Measurements from ENCODE around the gene KHDC3L.

Gene KHDC3L

DNA sequence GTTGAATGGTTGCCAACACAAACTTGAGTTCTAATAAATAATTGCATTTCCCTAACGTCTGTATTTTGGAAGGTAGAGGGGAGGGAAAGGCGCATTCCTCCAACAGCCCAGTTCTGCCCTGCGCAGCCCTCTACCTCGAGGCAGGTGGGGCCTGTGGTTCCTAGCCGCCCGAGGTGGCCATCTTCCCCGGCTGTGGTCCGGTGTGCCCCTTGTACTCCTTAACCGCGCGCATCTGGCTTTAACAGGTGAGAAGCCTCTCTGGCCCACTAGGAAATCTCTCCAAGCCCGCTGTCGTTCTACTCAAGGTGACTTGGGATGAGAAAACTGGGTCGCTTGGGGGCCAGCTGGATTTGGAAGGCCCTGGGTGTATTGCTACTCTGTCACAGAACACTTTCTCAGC lies 1.7 kb downstream of the KHDC3L start:
- no peaks in the 10 kb centered on the region for H3K9me3 ChIP-seq (ENCODE audit: control insufficient read depth, insufficient read depth, low read depth, low read length)
- CTCF ChIA-PET, result interaction anchor here (0.5 kb wide), 1 partner anchor 1803 kb away, joined by 3 read pairs; no protein-coding TSS in a partner anchor
- TF ChIP-seq IKZF3 (tag by site-specific recombination; IDR thresholded peaks at IDR 0.05) (no peak), ZNF311 (tag by site-specific recombination; IDR thresholded peaks at IDR 0.05; ENCODE audit: borderline replicate concordance) (no peak), ZNF544 (tag by site-specific recombination; IDR thresholded peaks at IDR 0.05) (no peak), ZNF600 (tag by site-specific recombination; IDR thresholded peaks at IDR 0.05) (no peak), ZNF596 (tag by site-specific recombination; IDR thresholded peaks at IDR 0.05) (no peak), ZNF16 (tag by site-specific recombination; IDR thresholded peaks at IDR 0.05; ENCODE audit: low read depth) (no peak), ZNF560 (tag by site-specific recombination; IDR thresholded peaks at IDR 0.05; ENCODE audit: borderline replicate concordance) (no peak), ZNF658 (tag by site-specific recombination; IDR thresholded peaks at IDR 0.05) (no peak), ZNF660 (tag by site-specific recombination; IDR thresholded peaks at IDR 0.05) (no peak), ZNF239 (tag by site-specific recombination; IDR thresholded peaks at IDR 0.05) (no peak), ZNF473 (tag by site-specific recombination; IDR thresholded peaks at IDR 0.05) (no peak), ZNF350 (tag by site-specific recombination; IDR thresholded peaks at IDR 0.05) (no peak), EGR2 (tag by site-specific recombination; IDR thresholded peaks at IDR 0.05; ENCODE audit: low read depth) (no peak)
- TF ChIP-seq, protein P1, sequence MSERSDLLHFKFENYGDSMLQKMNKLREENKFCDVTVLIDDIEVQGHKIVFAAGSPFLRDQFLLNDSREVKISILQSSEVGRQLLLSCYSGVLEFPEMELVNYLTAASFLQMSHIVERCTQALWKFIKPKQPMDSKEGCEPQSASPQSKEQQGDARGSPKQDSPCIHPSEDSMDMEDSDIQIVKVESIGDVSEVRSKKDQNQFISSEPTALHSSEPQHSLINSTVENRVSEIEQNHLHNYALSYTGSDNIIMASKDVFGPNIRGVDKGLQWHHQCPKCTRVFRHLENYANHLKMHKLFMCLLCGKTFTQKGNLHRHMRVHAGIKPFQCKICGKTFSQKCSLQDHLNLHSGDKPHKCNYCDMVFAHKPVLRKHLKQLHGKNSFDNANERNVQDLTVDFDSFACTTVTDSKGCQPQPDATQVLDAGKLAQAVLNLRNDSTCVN (tag by site-specific recombination; optimal IDR thresholded peaks at IDR 0.05), result no peak
- TF ChIP-seq, protein P2, sequence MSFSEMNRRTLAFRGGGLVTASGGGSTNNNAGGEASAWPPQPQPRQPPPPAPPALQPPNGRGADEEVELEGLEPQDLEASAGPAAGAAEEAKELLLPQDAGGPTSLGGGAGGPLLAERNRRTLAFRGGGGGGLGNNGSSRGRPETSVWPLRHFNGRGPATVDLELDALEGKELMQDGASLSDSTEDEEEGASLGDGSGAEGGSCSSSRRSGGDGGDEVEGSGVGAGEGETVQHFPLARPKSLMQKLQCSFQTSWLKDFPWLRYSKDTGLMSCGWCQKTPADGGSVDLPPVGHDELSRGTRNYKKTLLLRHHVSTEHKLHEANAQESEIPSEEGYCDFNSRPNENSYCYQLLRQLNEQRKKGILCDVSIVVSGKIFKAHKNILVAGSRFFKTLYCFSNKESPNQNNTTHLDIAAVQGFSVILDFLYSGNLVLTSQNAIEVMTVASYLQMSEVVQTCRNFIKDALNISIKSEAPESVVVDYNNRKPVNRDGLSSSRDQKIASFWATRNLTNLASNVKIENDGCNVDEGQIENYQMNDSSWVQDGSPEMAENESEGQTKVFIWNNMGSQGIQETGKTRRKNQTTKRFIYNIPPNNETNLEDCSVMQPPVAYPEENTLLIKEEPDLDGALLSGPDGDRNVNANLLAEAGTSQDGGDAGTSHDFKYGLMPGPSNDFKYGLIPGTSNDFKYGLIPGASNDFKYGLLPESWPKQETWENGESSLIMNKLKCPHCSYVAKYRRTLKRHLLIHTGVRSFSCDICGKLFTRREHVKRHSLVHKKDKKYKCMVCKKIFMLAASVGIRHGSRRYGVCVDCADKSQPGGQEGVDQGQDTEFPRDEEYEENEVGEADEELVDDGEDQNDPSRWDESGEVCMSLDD (tag by site-specific recombination; IDR thresholded peaks at IDR 0.05), result no peak
- TF ChIP-seq, protein P3, sequence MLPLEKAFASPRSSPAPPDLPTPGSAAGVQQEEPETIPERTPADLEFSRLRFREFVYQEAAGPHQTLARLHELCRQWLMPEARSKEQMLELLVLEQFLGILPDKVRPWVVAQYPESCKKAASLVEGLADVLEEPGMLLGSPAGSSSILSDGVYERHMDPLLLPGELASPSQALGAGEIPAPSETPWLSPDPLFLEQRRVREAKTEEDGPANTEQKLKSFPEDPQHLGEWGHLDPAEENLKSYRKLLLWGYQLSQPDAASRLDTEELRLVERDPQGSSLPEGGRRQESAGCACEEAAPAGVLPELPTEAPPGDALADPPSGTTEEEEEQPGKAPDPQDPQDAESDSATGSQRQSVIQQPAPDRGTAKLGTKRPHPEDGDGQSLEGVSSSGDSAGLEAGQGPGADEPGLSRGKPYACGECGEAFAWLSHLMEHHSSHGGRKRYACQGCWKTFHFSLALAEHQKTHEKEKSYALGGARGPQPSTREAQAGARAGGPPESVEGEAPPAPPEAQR (tag by site-specific recombination; IDR thresholded peaks at IDR 0.05), result no peak
- POLR2A ChIA-PET, result no interaction called here
- H3K27ac ChIP-seq (ENCODE audit: extremely low read depth, low read depth, low read length), result no peak overlapping the region
- no peaks in the 10 kb centered on the region for H3K36me3 ChIP-seq (ENCODE audit: control insufficient read depth in 2 of 2, insufficient read depth in 1 of 2, low read length in 2 of 2)
- no peaks in the 10 kb centered on the region for H3K4me1 ChIP-seq (ENCODE audit: control insufficient read depth, insufficient read depth, low read length)
- no peak overlapping the region for H3K4me3 ChIP-seq (ENCODE audit: low read depth, low read length)

DNA sequence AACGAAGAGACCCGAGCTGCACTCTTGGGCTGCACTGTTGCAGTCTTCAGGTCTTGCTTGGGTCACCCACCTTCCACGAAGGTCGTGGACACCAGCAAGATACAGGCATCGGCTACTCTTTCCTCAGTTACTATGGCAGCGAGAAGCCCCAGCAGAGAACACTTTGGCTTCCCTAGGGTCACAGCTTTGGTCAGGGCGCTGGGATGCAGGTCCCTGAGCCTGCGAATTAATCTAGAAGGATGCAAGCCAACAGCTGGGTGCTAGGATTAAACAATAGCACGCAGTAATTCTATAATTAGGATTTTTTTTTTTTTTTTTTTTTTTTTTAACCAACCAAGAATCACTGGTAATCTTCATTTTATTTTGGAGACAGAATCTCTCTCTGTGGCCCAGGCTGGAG lies 2.1 kb downstream of the KHDC3L start:
- no peak overlapping the region for H3K27ac ChIP-seq (ENCODE audit: extremely low read depth, low read depth, low read length)
- ChIA-PET POLR2A (no interaction called here), CTCF (interaction anchor here (0.5 to 1.3 kb wide), 2 partner anchors 24 to 1803 kb away, joined by 3 to 7 read pairs; no protein-coding TSS in a partner anchor)
- H3K4me1 ChIP-seq (ENCODE audit: control insufficient read depth, insufficient read depth, low read length), result no peaks in the 10 kb centered on the region
- H3K9me3 ChIP-seq (ENCODE audit: control insufficient read depth, insufficient read depth, low read depth, low read length), result no peaks in the 10 kb centered on the region
- H3K4me3 ChIP-seq (ENCODE audit: low read depth, low read length), result no peak overlapping the region
- no peaks in the 10 kb centered on the region for H3K36me3 ChIP-seq (ENCODE audit: control insufficient read depth in 2 of 2, insufficient read depth in 1 of 2, low read length in 2 of 2)
- TF ChIP-seq, protein P4, sequence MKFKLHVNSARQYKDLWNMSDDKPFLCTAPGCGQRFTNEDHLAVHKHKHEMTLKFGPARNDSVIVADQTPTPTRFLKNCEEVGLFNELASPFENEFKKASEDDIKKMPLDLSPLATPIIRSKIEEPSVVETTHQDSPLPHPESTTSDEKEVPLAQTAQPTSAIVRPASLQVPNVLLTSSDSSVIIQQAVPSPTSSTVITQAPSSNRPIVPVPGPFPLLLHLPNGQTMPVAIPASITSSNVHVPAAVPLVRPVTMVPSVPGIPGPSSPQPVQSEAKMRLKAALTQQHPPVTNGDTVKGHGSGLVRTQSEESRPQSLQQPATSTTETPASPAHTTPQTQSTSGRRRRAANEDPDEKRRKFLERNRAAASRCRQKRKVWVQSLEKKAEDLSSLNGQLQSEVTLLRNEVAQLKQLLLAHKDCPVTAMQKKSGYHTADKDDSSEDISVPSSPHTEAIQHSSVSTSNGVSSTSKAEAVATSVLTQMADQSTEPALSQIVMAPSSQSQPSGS (tag by site-specific recombination; IDR thresholded peaks at IDR 0.05; ENCODE audit: low read depth), result no peak
- TF ChIP-seq ZNF510 (tag by site-specific recombination; IDR thresholded peaks at IDR 0.05; ENCODE audit: insufficient replicate concordance), result no peak
- TF ChIP-seq ZNF394 (tag by site-specific recombination; IDR thresholded peaks at IDR 0.05; ENCODE audit: borderline replicate concordance), result no peak
- TF ChIP-seq, protein P5, sequence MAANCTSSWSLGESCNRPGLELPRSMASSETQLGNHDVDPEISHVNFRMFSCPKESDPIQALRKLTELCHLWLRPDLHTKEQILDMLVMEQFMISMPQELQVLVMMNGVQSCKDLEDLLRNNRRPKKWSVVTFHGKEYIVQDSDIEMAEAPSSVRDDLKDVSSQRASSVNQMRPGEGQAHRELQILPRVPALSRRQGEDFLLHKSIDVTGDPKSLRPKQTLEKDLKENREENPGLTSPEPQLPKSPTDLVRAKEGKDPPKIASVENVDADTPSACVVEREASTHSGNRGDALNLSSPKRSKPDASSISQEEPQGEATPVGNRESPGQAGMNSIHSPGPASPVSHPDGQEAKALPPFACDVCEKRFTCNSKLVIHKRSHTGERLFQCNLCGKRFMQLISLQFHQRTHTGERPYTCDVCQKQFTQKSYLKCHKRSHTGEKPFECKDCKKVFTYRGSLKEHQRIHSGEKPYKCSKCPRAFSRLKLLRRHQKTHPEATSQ (tag by site-specific recombination; IDR thresholded peaks at IDR 0.05), result no peak
- no peak for TF ChIP-seq EGR2 (tag by site-specific recombination; IDR thresholded peaks at IDR 0.05; ENCODE audit: low read depth)
- TF ChIP-seq ZBTB8A (tag by site-specific recombination; IDR thresholded peaks at IDR 0.05), result no peak
- no peak for TF ChIP-seq ZNF530 (tag by site-specific recombination; IDR thresholded peaks at IDR 0.05; ENCODE audit: low read depth)
- no peak for TF ChIP-seq ZNF423 (tag by site-specific recombination; IDR thresholded peaks at IDR 0.05)
- TF ChIP-seq SP7 (tag by site-specific recombination; IDR thresholded peaks at IDR 0.05), result no peak
- no peak for TF ChIP-seq ZNF2 (tag by site-specific recombination; IDR thresholded peaks at IDR 0.05)
- no peak for TF ChIP-seq ZNF529 (tag by site-specific recombination; IDR thresholded peaks at IDR 0.05; ENCODE audit: insufficient replicate concordance)
- no peak for TF ChIP-seq ZNF48 (tag by site-specific recombination; IDR thresholded peaks at IDR 0.05)
- no peak for TF ChIP-seq ZSCAN23 (tag by site-specific recombination; IDR thresholded peaks at IDR 0.05)
- no peak for TF ChIP-seq MYNN (tag by site-specific recombination; IDR thresholded peaks at IDR 0.05; ENCODE audit: borderline replicate concordance)
